Panc1 (cell line): ENCODE results near the gene CDIPT. TPM values are rescaled to one million over a fixed set of nuclear protein-coding genes. Genes with fewer than 3 reads are reported as not detected.
"Not testable (repeated sequence)": the region's sequence is repeated elsewhere in the genome, so short reads cannot be mapped to it uniquely, and the experiment has no call there.

Experiments
- ATAC-seq: fragments of 200-7000 bp; cut with Tn5 transposase; 2 replicates; pipeline ENCODE4 v1.9.1; 2020; ENCODE audit warnings: mild to moderate bottlenecking, moderate library complexity
- BruUV-seq: library from RNA; stranded (reverse); fragments of 400-500 nt; replicated peaks from 2 replicates; lab custom pipeline; 2021; lab: Mats Ljungman, UMichigan
- CTCF ChIA-PET: fragments of 300-600 bp; sonication (Branson Sonifier 250); formaldehyde crosslinking; loops from one replicate; lab custom pipeline; 2022; ENCODE audit warnings: antibody characterized with exemption; lab: Charles Lee
- POLR2A ChIA-PET: fragments of 300-600 bp; sonication (Branson Sonifier 250); formaldehyde crosslinking; loops from one replicate; lab custom pipeline; 2022; ENCODE audit warnings: antibody characterized with exemption; lab: Charles Lee
- DNase-seq: peaks from one replicate; pipeline ENCODE4 v3.0.0-alpha.2; 2010; ENCODE audit warnings: low read depth, low spot score
- H3K27ac ChIP-seq: 2 replicates; pipeline ENCODE4 v1.5.1; 2011; ENCODE audit warnings: mild to moderate bottlenecking, low read length, inconsistent platforms
- H3K27me3 ChIP-seq: fragments of 200-500 bp; sonication (Bioruptor generic); 2 replicates; pipeline ENCODE4 v1.6.0; 2014; ENCODE audit warnings: low read length, inconsistent platforms; ENCODE audit not compliant: control insufficient read depth, insufficient read depth
- H3K36me3 ChIP-seq: fragments of 200-500 bp; sonication (Bioruptor generic); 2 replicates; pipeline ENCODE4 v1.5.1; 2014; ENCODE audit warnings: inconsistent platforms, mild to moderate bottlenecking, low read length, moderate library complexity; ENCODE audit not compliant: control insufficient read depth, insufficient read depth
- H3K4me1 ChIP-seq: 2 replicates; pipeline ENCODE4 v1.5.1; 2011; ENCODE audit warnings: inconsistent platforms, mild to moderate bottlenecking, low read length, moderate library complexity; ENCODE audit not compliant: control insufficient read depth, insufficient read depth
- H3K4me3 ChIP-seq, 2 experiments: 2 replicates each; pipeline ENCODE4 v1.5.1; 2011 to 2012; ENCODE audit warnings: low read depth in 2 of 2, low read length in 2 of 2, mild to moderate bottlenecking in 2 of 2, inconsistent platforms in 1 of 2, moderate library complexity in 1 of 2
- H3K9me3 ChIP-seq: fragments of 200-500 bp; sonication (Bioruptor generic); 2 replicates; pipeline ENCODE4 v1.5.1; 2014; ENCODE audit warnings: low read depth, mild to moderate bottlenecking, inconsistent platforms, low read length, moderate library complexity; ENCODE audit not compliant: control insufficient read depth, insufficient read depth
- CTCF ChIP-seq: fragments of 450-650 bp; IDR thresholded peaks from 2 replicates; pipeline ENCODE4 v1.5.1; 2017; ENCODE audit warnings: mild to moderate bottlenecking
- POLR2AphosphoS5 ChIP-seq: IDR thresholded peaks from 2 replicates; pipeline ENCODE4 v1.6.1; 2012; ENCODE audit warnings: mild to moderate bottlenecking, low read depth, low read length, moderate library complexity
- REST ChIP-seq, 2 experiments: IDR thresholded peaks; 2 replicates each; pipeline ENCODE4 v1.6.1; 2011 to 2012; ENCODE audit warnings: low read depth in 2 of 2, control low read depth in 1 of 2, low read length in 1 of 2, mild to moderate bottlenecking in 1 of 2, moderate library complexity in 1 of 2; ENCODE audit not compliant: insufficient read depth in 1 of 2
- SIN3A ChIP-seq: IDR thresholded peaks from 2 replicates; pipeline ENCODE4 v1.6.1; 2012; ENCODE audit warnings: low read depth, mild to moderate bottlenecking, low read length, moderate library complexity, borderline replicate concordance; ENCODE audit not compliant: insufficient read depth
- TCF7L2 ChIP-seq: IDR thresholded peaks from 2 replicates; pipeline ENCODE4 v1.6.1; 2011; ENCODE audit warnings: mild to moderate bottlenecking, low read depth, low read length, inconsistent platforms
- in situ Hi-C: cut with HindIII; loops from 2 replicates; pipeline ENCODE4 v1.10.0; 2016; ENCODE audit warnings: low sequenced_read_pairs, low pct_unique_long_range_greater_than_20kb
- intact Hi-C: fragments of 100-400 bp; cut with micrococcal nuclease; formaldehyde crosslinking; loops from one replicate; pipeline ENCODE4 v1.10.0; 2022; ENCODE audit not compliant: unreplicated experiment
- total RNA-seq: library from RNA; stranded (reverse); gene quantifications from one replicate; pipeline ENCODE4 v1.2.1, GENCODE V29; 2021; ENCODE audit not compliant: unreplicated experiment

CDIPT gene
- total RNA-seq, 1 experiment from 2014 or later = 71.6 TPM

GRCh38 chr16:29835926-29836325 lies 27.1 kb downstream of the CDIPT start:
- Histone ChIP-seq H3K9me3 (no peaks in the 10 kb centered on the region), H3K27me3 (no peaks in the 10 kb centered on the region), H3K27ac (no peak overlapping the region), H3K36me3 (no peaks in the 10 kb centered on the region), H3K4me3 (no peak overlapping the region), H3K4me1 (no peaks in the 10 kb centered on the region)
- POLR2A ChIA-PET = interaction anchor here (0.6 kb wide), 1 partner anchor 63 kb away, joined by 5 read pairs; no protein-coding TSS in a partner anchor
- DNase-seq = no peak
- in situ Hi-C loops = no loop called here
- BruUV-seq = no TSS peak
- CTCF ChIA-PET = interaction anchor here (0.6 to 0.7 kb wide), 4 partner anchors 12 to 196 kb away, joined by 3 to 8 read pairs (median 5); no protein-coding TSS in a partner anchor
- no peak for TF ChIP-seq TCF7L2
- TF ChIP-seq REST (IDR thresholded peaks at IDR 0.05; ENCODE audit: insufficient read depth in 1 of 2, low read depth in 2 of 2, low read length in 1 of 2) = no peak
- no peak for TF ChIP-seq POLR2AphosphoS5
- no peak for TF ChIP-seq CTCF
- TF ChIP-seq SIN3A = no peak
- no peak for ATAC-seq
- intact Hi-C loops = no loop called here

- Histone ChIP-seq H3K27ac (no peak overlapping the region), H3K9me3 (no peaks in the 10 kb centered on the region), H3K27me3 (no peaks in the 10 kb centered on the region), H3K4me3 (no peak overlapping the region), H3K4me1 (no peaks in the 10 kb centered on the region), H3K36me3 (no peaks in the 10 kb centered on the region)
- in situ Hi-C loops = no loop called here
- TF ChIP-seq REST (IDR thresholded peaks at IDR 0.05; ENCODE audit: insufficient read depth in 1 of 2, low read depth in 2 of 2, low read length in 1 of 2) = no peak
- no peak for TF ChIP-seq TCF7L2
- TF ChIP-seq SIN3A = no peak
- TF ChIP-seq CTCF = no peak
- TF ChIP-seq POLR2AphosphoS5 = no peak
- POLR2A ChIA-PET = interaction anchor here (0.6 to 0.7 kb wide), 2 partner anchors 10 to 17 kb away, joined by 6 to 7 read pairs; no protein-coding TSS in a partner anchor
- no peak for ATAC-seq
- no TSS peak for BruUV-seq
- intact Hi-C loops = no loop called here
- CTCF ChIA-PET = interaction anchor here (0.7 kb wide), 1 partner anchor 15 kb away, joined by 6 read pairs; no protein-coding TSS in a partner anchor
- DNase-seq = no peak
Observed at GRCh38 chr16:29834079-29834478, 28.9 kb downstream of the CDIPT start.

GRCh38 chr16:29833219-29833618 lies 29.8 kb downstream of the CDIPT start:
- H3K36me3 ChIP-seq, H3K27ac ChIP-seq, BruUV-seq, H3K4me3 ChIP-seq, DNase-seq, intact Hi-C loops, H3K4me1 ChIP-seq, H3K27me3 ChIP-seq, H3K9me3 ChIP-seq, ATAC-seq, POLR2A ChIA-PET, CTCF ChIA-PET, in situ Hi-C loops: not testable (repeated sequence)
